Measurements from ENCODE around the gene SERAC1. TPM values are rescaled to one million over a fixed set of nuclear protein-coding genes. Genes with fewer than 3 reads are reported as not detected.
A peak's percentile ranks its signal among the peaks of the same experiment; 100 is the strongest.

SERAC1 gene
- total RNA-seq, 4 donors from 2014 or later = 14.9 to 17.6 (median 17.0) TPM

GRCh38 chr6:158060455-158061360 is 107.4 kb downstream of the SERAC1 start:
- peak; percentile 97 for DNase-seq
- Histone ChIP-seq H3K36me3 (peaks cover 0 to 12% of the 10 kb centered on the region in 2 donors), H3K27me3 (no peaks in the 10 kb centered on the region), H3K9me3 (no peaks in the 10 kb centered on the region), H3K4me3 (replicated peaks in 1 of 3) (no peak overlapping the region), H3K27ac (peak overlapping the region; percentile 95 to 99 (median 97)), H3K4me1 (peaks cover 20 to 28% of the 10 kb centered on the region in 2 donors)
- TF ChIP-seq, protein P1, sequence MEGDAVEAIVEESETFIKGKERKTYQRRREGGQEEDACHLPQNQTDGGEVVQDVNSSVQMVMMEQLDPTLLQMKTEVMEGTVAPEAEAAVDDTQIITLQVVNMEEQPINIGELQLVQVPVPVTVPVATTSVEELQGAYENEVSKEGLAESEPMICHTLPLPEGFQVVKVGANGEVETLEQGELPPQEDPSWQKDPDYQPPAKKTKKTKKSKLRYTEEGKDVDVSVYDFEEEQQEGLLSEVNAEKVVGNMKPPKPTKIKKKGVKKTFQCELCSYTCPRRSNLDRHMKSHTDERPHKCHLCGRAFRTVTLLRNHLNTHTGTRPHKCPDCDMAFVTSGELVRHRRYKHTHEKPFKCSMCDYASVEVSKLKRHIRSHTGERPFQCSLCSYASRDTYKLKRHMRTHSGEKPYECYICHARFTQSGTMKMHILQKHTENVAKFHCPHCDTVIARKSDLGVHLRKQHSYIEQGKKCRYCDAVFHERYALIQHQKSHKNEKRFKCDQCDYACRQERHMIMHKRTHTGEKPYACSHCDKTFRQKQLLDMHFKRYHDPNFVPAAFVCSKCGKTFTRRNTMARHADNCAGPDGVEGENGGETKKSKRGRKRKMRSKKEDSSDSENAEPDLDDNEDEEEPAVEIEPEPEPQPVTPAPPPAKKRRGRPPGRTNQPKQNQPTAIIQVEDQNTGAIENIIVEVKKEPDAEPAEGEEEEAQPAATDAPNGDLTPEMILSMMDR (IDR thresholded peaks at IDR 0.05) = peak in 1 of 6 experiments; percentile 5
- TF ChIP-seq POLR2A (IDR thresholded peaks at IDR 0.05) = peak in 1 of 2 donors; percentile 48
- intact Hi-C loops (cut with DNase I) = no loop called here
- WGBS, 2 donors = 11 to 24% methylated on average over 8 to 10 of the region's 11 CpGs

Other genes starting within 250 kb of the SERAC1 start
- gene SYNJ2, start 186.4 kb downstream of the SERAC1 start, total RNA-seq = 10 to 100 TPM; 11.3 to 22.7 (median 13.5) TPM
- gene GTF2H5, start 88 bp upstream of the SERAC1 start, total RNA-seq = 1 to 10 TPM; 2.7 to 5.1 (median 4.5) TPM
- gene TULP4, start 144.2 kb upstream of the SERAC1 start, total RNA-seq = 100 to 1,000 TPM; 209 to 459 (median 292) TPM